CD4-positive, alpha-beta T cell treated with Interleukin-6 at 100 ng/mL for 8 hours (primary cell): ENCODE measurements around the gene AANAT.

Source experiments
- DNase-seq: peaks from one replicate; pipeline ENCODE4 v3.0.0-alpha.2; 2020; ENCODE audit warnings: mixed read lengths, low spot score

Gene AANAT

DNA sequence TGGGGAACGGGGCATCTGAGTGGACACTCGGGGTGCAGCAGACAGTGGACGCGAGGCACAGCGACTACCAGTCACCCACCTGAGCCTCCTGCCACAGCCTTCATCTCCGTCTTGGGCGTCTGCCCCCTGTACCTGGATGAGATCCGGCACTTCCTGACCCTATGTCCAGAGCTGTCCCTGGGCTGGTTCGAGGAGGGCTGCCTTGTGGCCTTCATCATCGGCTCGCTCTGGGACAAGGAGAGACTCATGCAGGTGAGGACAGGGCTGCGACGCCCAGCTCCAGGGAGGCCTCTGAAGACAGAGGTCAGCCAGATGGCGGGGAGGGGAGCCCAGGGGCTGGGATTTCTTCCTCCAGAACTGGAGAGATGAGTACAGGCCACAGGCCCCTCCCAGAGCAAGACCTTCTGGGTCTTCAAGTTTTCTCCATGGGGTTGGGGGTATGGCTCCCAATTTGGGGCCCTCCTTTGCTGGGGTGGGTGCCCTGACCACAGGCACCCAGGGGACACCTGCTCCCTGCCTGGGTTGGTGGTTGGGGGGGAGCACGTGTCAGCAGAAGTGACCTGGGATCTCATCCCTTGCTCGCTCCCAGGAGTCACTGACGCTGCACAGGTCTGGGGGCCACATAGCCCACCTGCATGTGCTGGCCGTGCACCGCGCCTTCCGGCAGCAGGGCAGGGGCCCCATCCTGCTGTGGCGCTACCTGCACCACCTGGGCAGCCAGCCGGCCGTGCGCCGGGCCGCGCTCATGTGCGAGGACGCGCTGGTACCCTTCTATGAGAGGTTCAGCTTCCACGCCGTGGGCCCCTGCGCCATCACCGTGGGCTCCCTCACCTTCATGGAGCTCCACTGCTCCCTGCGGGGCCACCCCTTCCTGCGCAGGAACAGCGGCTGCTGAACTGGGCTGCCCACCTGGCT is 1.9 kb downstream of the AANAT start:
- no peak for DNase-seq

GRCh38 chr17:76469991-76470739 is 2.8 kb downstream of the AANAT start:
- no peak for DNase-seq

DNA sequence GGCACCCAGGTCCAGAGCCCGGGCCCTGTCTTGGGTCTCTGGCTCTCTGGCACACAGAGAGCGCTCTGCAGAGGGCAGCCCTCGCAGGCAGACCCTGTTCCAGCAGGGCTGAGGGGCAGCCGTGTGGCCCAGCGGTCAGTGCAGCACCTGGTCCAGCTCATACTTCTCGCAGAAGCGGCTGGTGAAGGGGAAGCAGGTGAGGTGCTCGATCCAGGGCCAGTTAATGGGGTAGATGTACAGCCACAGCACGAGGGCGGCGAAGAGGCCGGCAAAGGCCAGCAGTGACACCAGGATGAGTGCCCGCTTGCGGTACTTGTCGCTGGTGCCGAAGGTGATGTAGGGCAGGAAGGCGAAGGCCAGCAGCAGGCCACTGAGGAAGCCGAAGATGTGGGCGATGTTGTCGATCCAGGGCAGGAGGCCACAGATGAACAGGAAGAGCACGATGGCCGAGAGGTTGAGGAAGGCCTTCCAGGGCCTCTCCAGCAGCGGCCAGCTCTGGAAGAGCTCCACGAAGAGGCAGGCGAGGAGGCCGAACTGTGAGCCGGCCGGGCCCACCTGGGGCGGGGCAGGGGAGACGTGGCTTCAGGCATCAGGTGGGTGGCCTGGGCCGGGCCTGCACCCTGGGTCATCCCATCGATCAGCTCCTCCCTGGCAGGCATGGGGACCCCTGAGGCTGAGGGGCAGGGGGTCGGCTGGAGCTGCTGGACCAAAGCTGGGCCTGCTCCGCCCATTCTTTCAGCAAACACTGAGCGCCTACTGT is 4.3 kb downstream of the AANAT start:
- no peak for DNase-seq

GRCh38 chr17:76472258-76472645 is 4.8 kb downstream of the AANAT start:
- no peak for DNase-seq

DNA sequence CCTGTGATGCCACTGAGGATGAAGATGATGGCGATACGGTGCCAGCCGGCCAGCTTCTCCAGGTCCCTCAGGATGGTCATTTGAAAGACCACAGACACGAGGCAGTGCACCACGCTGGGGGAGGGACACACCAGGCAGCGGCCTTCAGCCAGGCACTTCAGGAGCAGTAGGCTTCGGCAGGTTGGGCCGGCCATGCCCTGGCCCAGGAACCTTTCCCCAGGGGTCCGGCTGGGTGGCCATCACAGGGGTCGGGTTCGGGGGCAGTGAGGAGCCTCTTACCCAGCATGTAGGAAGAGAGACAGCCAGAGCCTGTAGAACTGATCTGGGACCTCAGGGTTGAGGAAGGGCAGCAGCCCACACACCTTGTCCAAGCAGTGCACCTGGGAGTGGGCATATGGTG is 5.3 kb downstream of the AANAT start:
- no peak for DNase-seq

DNA sequence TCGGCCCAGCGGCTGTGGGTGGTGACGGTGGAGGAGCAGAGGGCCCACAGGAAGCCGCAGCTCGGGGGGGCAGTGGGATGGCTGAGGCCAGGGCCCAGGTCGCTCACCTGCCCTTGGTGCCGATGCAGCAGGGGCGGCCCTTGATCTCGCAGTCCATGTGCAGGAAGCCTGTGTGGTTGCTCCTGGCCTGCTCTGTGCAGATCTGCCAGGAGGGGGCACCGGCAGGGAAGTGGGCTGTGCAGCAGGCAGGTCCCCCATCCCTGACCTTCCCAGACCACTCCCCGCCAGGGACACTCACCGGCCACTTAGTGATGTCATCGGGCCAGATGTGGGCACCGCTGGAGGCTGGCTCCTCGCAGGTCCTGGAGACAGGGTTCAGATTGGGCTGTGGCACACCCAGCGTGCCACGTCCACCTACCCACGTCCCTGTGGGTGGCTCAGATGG is 6.2 kb downstream of the AANAT start:
- no peak for DNase-seq

DNA sequence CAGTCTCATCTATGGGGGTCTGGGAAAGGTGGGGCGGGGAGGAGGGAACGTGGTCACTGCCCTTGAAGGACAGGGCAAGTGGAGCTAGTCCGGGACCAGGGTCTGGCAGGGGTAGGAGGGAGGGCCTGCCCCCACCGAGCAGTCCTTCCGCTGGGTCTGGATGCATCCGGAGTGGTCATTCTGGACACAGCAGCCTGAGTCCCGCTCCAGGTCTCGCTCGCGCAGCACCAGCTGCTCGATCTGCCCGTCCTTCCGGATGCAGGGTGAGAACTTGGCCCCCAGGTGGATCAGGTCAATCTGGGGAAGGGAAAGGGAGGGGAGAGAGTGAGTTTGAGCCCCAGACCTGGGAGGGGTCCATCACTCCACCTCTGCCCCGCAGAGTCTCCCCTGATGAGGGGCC is 6.8 kb downstream of the AANAT start:
- no peak for DNase-seq

GRCh38 chr17:76474894-76475293 is 7.5 kb downstream of the AANAT start:
- no peak for DNase-seq

DNA sequence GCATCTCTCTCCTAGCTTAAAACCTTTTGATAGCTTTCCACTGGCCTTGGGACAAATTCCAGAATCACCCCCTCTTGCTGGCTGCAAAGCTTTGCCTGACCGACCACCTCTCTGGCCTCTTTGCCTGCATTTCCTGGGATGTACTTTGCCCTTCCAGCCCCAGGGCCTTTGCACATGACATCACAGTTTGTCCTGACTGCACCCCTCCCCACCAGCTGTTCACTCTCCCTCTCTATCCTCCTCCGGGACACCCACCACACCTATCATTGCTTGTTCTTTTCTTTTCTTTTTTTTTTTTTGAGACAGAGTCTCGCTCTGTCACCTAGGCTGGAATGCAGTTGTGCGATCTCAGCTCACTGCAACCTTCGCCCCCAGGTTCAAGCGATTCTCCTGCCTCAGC is 7.9 kb downstream of the AANAT start:
- no peak for DNase-seq

- DNase-seq = no peak
These were observed 9.3 kb downstream of the AANAT start for GRCh38 chr17:76476736-76477135.

DNA sequence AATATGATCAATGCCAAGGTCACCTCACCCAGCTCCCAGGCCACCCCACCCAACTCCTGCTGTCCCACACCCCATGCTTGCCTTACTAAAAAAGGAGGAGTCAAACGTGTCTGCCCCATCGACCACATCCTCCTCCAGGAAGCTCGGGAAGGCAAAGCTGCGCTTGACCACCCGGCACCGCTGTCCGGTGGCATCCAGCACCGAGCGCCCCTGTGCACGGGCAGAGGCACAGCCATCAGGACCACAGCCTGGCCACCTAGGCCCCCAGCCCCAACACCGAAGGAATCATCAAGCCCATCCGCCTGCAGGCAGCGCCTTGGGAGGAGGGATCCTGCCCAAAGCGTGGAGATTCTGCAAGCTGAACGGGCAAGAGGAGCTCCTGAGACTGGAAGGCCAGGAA is 10.2 kb downstream of the AANAT start:
- no peak for DNase-seq

GRCh38 chr17:76478097-76478496 is 10.7 kb downstream of the AANAT start:
- DNase-seq = no peak

DNA sequence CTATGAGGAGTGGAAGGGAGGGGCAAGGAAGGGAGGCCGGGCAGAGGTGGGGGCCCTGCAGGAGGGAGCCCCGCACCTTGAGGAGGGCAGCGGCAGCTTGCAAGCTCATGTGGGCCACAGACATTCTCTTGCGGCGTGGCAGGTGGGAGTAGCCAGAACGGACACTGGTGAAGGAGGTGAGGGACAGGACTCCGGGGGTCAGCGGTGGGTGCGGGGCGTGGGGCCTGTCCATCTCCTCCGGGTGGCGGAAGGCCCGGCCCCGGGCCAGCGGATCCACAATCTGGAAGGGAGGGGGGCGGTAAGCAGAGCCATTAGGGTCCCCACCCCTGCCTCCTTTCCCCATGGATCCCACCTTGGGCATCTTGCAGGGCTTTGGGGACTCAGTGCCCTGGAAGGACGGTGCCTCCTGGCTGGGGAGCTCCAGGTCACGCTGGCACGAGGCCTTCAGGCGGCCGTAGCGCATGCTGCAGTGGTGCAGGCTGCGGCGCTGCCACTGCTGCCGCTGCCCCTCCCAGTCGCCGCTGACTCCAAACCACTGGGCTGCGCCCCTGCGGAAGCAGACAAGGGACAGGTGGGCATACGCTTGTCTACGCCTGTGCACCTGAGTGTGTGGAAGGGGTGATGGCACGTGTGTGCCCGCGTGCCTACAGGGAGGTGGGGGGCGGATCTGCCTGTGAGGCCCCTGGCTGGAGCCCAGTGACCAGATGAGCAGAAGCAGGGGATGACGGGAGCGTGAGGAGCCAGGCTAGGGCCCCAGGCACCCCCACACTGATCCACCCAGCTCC is 11.5 kb downstream of the AANAT start:
- no peak for DNase-seq

DNA sequence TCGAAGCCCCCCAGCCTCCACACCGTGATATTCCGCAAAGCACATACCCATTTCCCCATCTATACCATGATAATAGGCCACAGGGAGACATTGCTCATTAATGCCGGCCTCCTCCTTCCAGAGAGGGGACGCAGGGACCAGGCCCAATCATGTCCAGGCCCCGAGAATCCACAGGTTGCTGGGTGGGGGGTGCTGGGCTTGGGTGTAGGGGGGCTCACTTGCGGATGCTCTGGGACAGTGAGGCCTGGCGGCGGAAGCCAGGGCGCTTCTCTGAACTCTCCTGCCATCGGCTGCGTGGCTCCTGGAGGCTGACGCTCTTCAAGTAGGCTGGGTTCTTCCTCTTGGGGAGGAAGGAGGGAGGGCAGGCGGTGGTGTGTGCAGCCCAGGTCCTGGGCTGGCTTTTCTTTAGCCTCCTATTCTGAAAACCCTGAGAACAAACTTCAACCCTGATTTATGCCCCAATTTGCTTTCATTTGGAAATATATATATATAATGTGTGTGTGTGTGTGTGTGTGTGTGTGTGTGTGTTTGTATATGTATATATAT is 12.2 kb downstream of the AANAT start:
- no peak for DNase-seq

DNA sequence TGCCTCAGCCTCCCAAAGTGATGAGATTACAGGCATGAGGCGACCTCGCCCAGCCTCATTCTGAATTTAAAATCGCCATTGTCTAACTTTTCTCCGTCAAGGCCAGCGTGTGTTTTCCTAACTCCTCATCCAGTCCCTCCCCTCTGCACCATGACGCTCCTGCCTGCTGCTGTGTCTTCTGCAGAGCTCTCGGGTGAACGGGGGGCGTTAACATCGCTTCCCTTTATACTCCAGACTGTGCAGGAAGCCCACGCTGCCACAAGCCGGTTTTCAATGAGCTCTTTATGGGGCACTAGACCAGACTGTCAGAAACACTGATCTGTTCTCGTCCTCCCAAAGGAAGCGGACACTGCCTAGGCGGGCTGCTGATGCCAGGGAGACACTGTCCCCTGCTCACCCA is 13.2 kb downstream of the AANAT start:
- DNase-seq = no peak

DNA sequence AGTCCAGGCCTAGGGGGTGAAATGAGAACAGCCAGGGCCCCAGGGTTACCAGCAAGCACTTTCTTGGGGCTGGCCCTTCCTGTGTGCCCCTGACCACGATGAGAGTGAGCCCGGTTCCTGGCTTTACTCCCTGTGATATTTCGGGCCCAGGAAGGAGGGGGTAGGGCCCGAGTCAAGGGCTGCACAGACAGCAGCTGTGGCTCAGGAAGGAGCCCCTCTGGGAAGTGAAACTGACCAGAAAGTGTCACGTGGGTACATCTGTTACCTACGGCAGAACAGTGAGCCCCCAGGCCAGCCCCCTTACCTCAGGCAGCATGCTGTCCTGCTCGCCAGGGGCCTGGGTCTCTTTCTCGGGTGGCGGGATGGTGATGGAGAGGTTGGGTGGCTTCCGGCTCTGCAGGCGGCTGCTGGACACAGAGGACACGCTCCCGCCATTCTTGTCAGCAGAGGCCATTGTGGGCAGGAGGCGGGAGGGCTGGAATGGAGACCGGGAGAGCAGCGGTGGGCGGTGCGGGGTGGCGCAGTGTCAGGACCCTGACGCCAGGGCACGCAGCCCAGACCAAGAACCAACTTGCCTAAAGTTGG is 13.8 kb downstream of the AANAT start:
- DNase-seq = no peak

DNA sequence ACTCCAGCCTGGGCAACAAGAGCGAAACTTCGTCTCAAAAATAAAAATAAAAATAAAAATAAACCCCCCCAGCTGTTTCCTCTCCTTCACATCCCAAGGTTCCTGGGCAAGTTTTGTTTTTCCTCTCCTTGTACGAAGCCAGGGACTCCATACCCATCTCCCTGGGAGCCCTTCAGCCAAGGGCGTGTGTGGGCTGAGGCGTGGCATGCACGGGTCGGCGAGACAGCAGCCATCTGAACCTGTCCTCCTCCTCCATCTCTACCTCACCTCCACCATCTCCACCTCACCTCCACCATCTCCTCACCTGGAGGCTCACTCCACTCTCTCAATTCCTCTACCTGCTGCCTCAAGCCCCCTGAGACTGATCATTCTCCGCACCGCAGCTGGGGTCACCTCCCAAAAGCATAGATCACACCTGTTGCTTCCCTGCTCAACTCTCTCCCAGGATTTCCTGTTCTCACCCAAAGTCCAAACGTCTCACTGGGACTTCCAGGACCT is 16.9 kb downstream of the AANAT start:
- no peak for DNase-seq

DNA sequence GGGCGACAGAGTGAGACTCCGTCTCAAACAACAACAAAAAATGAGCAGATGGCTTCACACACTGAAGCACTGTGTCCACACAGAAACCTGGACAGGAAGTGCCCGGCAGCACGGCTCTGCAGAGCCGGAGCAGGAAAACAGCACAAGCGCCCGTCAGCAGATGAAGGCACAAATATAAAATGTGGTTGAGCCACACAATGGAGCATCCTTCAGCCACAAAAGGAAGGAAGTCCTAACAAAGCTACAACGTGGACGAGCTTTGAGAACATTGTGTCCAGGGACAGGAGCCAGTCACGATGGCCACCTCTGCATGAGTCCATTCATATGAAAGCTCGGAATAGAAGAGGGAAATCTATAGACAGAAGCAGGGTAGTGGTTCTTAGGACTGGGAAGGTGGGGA is 18.2 kb downstream of the AANAT start:
- no peak for DNase-seq

- DNase-seq = no peak
These were observed 20.2 kb downstream of the AANAT start for GRCh38 chr17:76487451-76488192.

DNA sequence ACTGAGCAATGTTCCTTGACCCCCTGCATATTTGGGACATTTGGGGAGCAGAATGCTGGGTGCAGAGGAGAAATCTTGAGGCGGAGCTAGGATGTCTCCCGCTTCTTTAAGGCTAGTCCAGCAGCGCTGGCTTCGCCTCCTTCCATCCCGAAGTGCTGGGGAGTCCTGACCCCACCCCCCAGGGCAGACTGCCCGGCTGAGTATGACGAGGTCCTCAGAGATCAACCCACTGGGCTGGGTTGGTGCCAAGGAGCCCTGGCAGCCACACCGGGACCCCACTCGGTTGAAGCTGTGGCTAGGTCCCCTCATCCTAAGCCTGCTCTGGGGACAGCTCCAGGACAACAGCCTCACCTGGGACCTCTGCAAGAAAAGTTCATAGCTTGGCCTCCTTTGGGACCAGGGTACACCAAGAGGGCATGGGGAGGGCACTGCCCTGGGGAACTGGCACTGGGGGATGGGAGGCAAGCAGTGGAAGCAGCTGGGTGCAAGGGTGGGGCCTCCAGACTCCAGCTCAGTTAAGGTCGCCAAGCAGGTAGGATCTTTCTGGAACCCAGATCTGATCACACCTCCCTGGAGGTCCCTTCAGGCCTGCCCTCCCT is 22.8 kb downstream of the AANAT start:
- no peak for DNase-seq
